IgD-negative memory B cell (primary cell): Measurements from ENCODE around the gene TH. TPM values are rescaled to one million over a fixed set of nuclear protein-coding genes. Genes with fewer than 3 reads are reported as not detected.

Experiments used
- polyA plus RNA-seq: library from polyadenylated mRNA; unstranded; fragments of 300-500 nt; fragmentation: Illumina TruSeq; gene quantifications from one replicate; pipeline ENCODE4 v1.2.3, GENCODE V29; 2021

The TH gene
- polyA plus RNA-seq, 1 donor from 2014 or later, result not detected

Other genes starting within 250 kb of the TH start
- gene MRPL23, start 224.5 kb downstream of the TH start, polyA plus RNA-seq, result 36.2 TPM
- gene H19, start 174.0 kb downstream of the TH start, polyA plus RNA-seq, result not detected
- gene IGF2, start 32.4 kb downstream of the TH start, polyA plus RNA-seq, result not detected
- gene INS, start 10.6 kb downstream of the TH start, polyA plus RNA-seq, result not detected
- gene ASCL2, start 98.8 kb upstream of the TH start, polyA plus RNA-seq, result 5.0 TPM
- gene C11orf21, start 130.1 kb upstream of the TH start, polyA plus RNA-seq, result 6.2 TPM
- gene TSPAN32, start 130.2 kb upstream of the TH start, polyA plus RNA-seq, result 7.1 TPM
- gene CD81, start 205.5 kb upstream of the TH start, polyA plus RNA-seq, result 195 TPM
- 86.8 TPM for gene TSSC4, start 228.9 kb upstream of the TH start, polyA plus RNA-seq